Activated CD8-positive, alpha-beta memory T cell treated with anti-CD3 and anti-CD28 coated beads, Interleukin-2, amount 50 U/mL, for 1 hour (primary cell): ENCODE results near the gene B4GALT6.

Experiments used
- DNase-seq: peaks from one replicate; pipeline ENCODE4 v3.0.0-alpha.2; 2020; ENCODE audit errors: extremely low read depth

B4GALT6 gene

GRCh38 chr18:31688606-31689005 is 4.2 kb upstream of the B4GALT6 start:
- no peak for DNase-seq

- no peak for DNase-seq
Observed at GRCh38 chr18:31686986-31687928, 2.9 kb upstream of the B4GALT6 start.

- DNase-seq, result no peak
Observed at GRCh38 chr18:31686572-31686971, 2.2 kb upstream of the B4GALT6 start.

GRCh38 chr18:31685097-31686082 is 1.0 kb upstream of the B4GALT6 start:
- DNase-seq, result no peak

GRCh38 chr18:31683968-31684278 is 458 bp downstream of the B4GALT6 start:
- DNase-seq, result no peak

GRCh38 chr18:31683106-31683505 is 1.3 kb downstream of the B4GALT6 start:
- DNase-seq, result no peak

GRCh38 chr18:31680831-31681568 is 3.4 kb downstream of the B4GALT6 start:
- no peak for DNase-seq

- DNase-seq, result no peak
Observed at GRCh38 chr18:31680433-31680811, 4.0 kb downstream of the B4GALT6 start.

GRCh38 chr18:31679791-31680432 is 4.5 kb downstream of the B4GALT6 start:
- no peak for DNase-seq

GRCh38 chr18:31679133-31679742 is 5.1 kb downstream of the B4GALT6 start:
- no peak for DNase-seq

- no peak for DNase-seq
Observed at GRCh38 chr18:31678425-31678824, 6.0 kb downstream of the B4GALT6 start.

- no peak for DNase-seq
Observed at GRCh38 chr18:31677592-31677991, 6.8 kb downstream of the B4GALT6 start.

- no peak for DNase-seq
Observed at GRCh38 chr18:31675404-31675803, 9.0 kb downstream of the B4GALT6 start.

GRCh38 chr18:31672628-31673135 is 11.7 kb downstream of the B4GALT6 start:
- DNase-seq, result no peak

- DNase-seq, result no peak
Observed at GRCh38 chr18:31671951-31672350, 12.4 kb downstream of the B4GALT6 start.

GRCh38 chr18:31669541-31669940 is 14.8 kb downstream of the B4GALT6 start:
- DNase-seq, result no peak

- no peak for DNase-seq
Observed at GRCh38 chr18:31667185-31667584, 17.2 kb downstream of the B4GALT6 start.

GRCh38 chr18:31666055-31666454 is 18.3 kb downstream of the B4GALT6 start:
- no peak for DNase-seq

- no peak for DNase-seq
Observed at GRCh38 chr18:31664101-31664500, 20.3 kb downstream of the B4GALT6 start.

GRCh38 chr18:31661965-31662364 is 22.4 kb downstream of the B4GALT6 start:
- DNase-seq, result no peak

GRCh38 chr18:31660763-31661162 is 23.6 kb downstream of the B4GALT6 start:
- no peak for DNase-seq
